Mesenchymal stem cell (in vitro differentiated cells and primary cell): ENCODE results near the gene PRKAA1.
"Not testable (repeated sequence)": the region's sequence is repeated elsewhere in the genome, so short reads cannot be mapped to it uniquely, and the experiment has no call there.

Experiments used
- DNase-seq: peaks from one replicate; pipeline ENCODE4 v3.0.0-alpha.2; 2013
- H2AFZ ChIP-seq: one replicate; pipeline ENCODE4 v1.6.1; 2013; ENCODE audit warnings: low read depth, mild to moderate bottlenecking, control low read depth, inconsistent platforms, low read length, moderate library complexity
- H2AK5ac ChIP-seq: 2 replicates; pipeline ENCODE4 v1.6.1; 2013; ENCODE audit warnings: low read length, moderate library complexity, mild to moderate bottlenecking, inconsistent platforms; ENCODE audit not compliant: severe bottlenecking
- H2BK120ac ChIP-seq: one replicate; pipeline ENCODE4 v1.6.1; 2013; ENCODE audit warnings: low read depth, mild to moderate bottlenecking, inconsistent platforms, low read length, moderate library complexity
- H2BK12ac ChIP-seq, 2 experiments: one replicate each; pipeline ENCODE4 v1.6.1; 2013; ENCODE audit warnings: inconsistent platforms in 2 of 2, low read length in 2 of 2, mild to moderate bottlenecking in 2 of 2, moderate library complexity in 2 of 2, control low read depth in 1 of 2
- H2BK15ac ChIP-seq: one replicate; pipeline ENCODE4 v1.6.1; 2013; ENCODE audit warnings: mild to moderate bottlenecking, low read depth, inconsistent platforms; ENCODE audit not compliant: poor library complexity, severe bottlenecking
- H2BK5ac ChIP-seq: 2 replicates; pipeline ENCODE4 v1.6.1; 2013; ENCODE audit warnings: low read depth, mild to moderate bottlenecking, low read length, control low read depth, inconsistent platforms; ENCODE audit not compliant: poor library complexity, severe bottlenecking
- H3K14ac ChIP-seq, 2 experiments: one replicate each; pipeline ENCODE4 v1.6.1; 2013; ENCODE audit warnings: inconsistent platforms in 2 of 2, low read length in 2 of 2, control low read depth in 1 of 2, mild to moderate bottlenecking in 1 of 2, moderate library complexity in 1 of 2
- H3K18ac ChIP-seq, 2 experiments: one replicate each; pipeline ENCODE4 v1.6.1; 2013; ENCODE audit warnings: inconsistent platforms in 2 of 2, low read length in 2 of 2, control low read depth in 1 of 2, low read depth in 1 of 2, mild to moderate bottlenecking in 1 of 2
- H3K23ac ChIP-seq, 2 experiments: one replicate each; pipeline ENCODE4 v1.6.1; 2013; ENCODE audit warnings: inconsistent platforms in 2 of 2, low read length in 2 of 2, mild to moderate bottlenecking in 2 of 2, moderate library complexity in 2 of 2, control low read depth in 1 of 2
- H3K27ac ChIP-seq: 2 replicates; pipeline ENCODE4 v1.5.1; 2013; ENCODE audit warnings: mild to moderate bottlenecking, moderate library complexity, low read length, control low read depth, inconsistent platforms; ENCODE audit not compliant: poor library complexity, severe bottlenecking
- H3K27me3 ChIP-seq, 2 experiments: 2 replicates each; pipeline versions ENCODE4 v1.6.1 to v1.7.0; 2013; ENCODE audit warnings: low read length in 2 of 2, mild to moderate bottlenecking in 2 of 2, moderate library complexity in 2 of 2, control low read depth in 1 of 2, inconsistent platforms in 1 of 2; ENCODE audit not compliant: control insufficient read depth in 1 of 2, insufficient read depth in 1 of 2
- H3K36me3 ChIP-seq, 2 experiments: 2 replicates each; pipeline versions ENCODE4 v1.6.1 to v1.7.0; 2013; ENCODE audit warnings: low read length in 2 of 2, control low read depth in 1 of 2, inconsistent platforms in 1 of 2, low read depth in 1 of 2, mild to moderate bottlenecking in 1 of 2; ENCODE audit not compliant: insufficient read depth in 2 of 2, control insufficient read depth in 1 of 2
- H3K4ac ChIP-seq, 2 experiments: one replicate each; pipeline ENCODE4 v1.6.1; 2013; ENCODE audit warnings: inconsistent platforms in 2 of 2, low read length in 2 of 2, mild to moderate bottlenecking in 2 of 2, moderate library complexity in 2 of 2, control low read depth in 1 of 2, low read depth in 1 of 2
- H3K4me1 ChIP-seq: 2 replicates; pipeline ENCODE4 v1.6.1; 2013; ENCODE audit warnings: low read depth, low read length, control low read depth; ENCODE audit not compliant: control insufficient read depth, insufficient read depth
- H3K4me2 ChIP-seq: 2 replicates; pipeline ENCODE4 v1.6.1; 2013; ENCODE audit warnings: low read length, mild to moderate bottlenecking, inconsistent platforms; ENCODE audit not compliant: poor library complexity, severe bottlenecking
- H3K4me3 ChIP-seq, 2 experiments: 2 replicates each; pipeline versions ENCODE4 v1.5.1 to v1.7.0; 2013; ENCODE audit warnings: low read length in 2 of 2, mild to moderate bottlenecking in 2 of 2, control low read depth in 1 of 2, low read depth in 1 of 2; ENCODE audit not compliant: insufficient read depth in 1 of 2
- H3K79me1 ChIP-seq: replicated peaks from 2 replicates; pipeline ENCODE4 v1.6.1; 2013; ENCODE audit warnings: mild to moderate bottlenecking, control low read depth, low read length, inconsistent platforms; ENCODE audit not compliant: poor library complexity, severe bottlenecking
- H3K9ac ChIP-seq: 2 replicates; pipeline ENCODE4 v1.7.0; 2013; ENCODE audit warnings: mild to moderate bottlenecking, low read length, moderate library complexity
- H3K9me3 ChIP-seq: 2 replicates; pipeline ENCODE4 v1.7.0; 2013; ENCODE audit warnings: mild to moderate bottlenecking, low read length; ENCODE audit not compliant: control insufficient read depth
- H4K8ac ChIP-seq: one replicate; pipeline ENCODE4 v1.6.1; 2013; ENCODE audit warnings: inconsistent platforms, mild to moderate bottlenecking, low read length, moderate library complexity
- H4K91ac ChIP-seq: one replicate; pipeline ENCODE4 v1.6.1; 2013; ENCODE audit warnings: mild to moderate bottlenecking, low read length, inconsistent platforms
- WGBS: methylation state at CpG from one replicate; pipeline ENCODE4 v1.1.7; 2013; ENCODE audit warnings: mixed read lengths; 5-methylcytosine and 5-hydroxymethylcytosine counted together

PRKAA1 gene

DNA sequence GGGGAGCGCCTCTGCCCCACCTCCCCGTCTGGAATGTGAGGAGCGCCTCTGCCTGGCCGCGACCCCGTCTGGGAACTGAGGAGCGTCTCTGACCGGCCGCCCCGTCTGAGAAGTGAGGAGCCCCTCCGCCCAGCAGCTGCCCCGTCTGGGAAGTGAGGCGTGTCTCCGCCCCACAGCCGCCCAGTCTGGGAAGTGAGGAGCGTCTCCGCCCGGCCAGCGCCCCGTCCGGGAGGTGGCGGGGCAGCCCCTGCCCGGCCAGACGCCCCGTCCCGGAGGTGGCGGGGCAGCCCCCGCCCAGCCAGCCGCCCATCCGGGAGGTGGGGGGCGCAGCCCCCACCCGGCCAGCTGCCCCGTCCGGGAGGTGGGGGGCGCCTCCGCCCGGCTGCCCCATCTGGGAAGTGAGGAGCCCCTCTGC, 75.7 kb downstream of the PRKAA1 start:
- not testable (repeated sequence) for H2AFZ ChIP-seq, H2AK5ac ChIP-seq, H2BK15ac ChIP-seq, DNase-seq, H3K79me1 ChIP-seq, H4K91ac ChIP-seq, H3K27ac ChIP-seq, H3K9me3 ChIP-seq, H3K9ac ChIP-seq, H3K4me2 ChIP-seq, H3K27me3 ChIP-seq, H3K23ac ChIP-seq, H2BK5ac ChIP-seq, H4K8ac ChIP-seq, H2BK120ac ChIP-seq, H2BK12ac ChIP-seq, H3K4ac ChIP-seq, H3K18ac ChIP-seq, H3K14ac ChIP-seq, H3K4me1 ChIP-seq, H3K4me3 ChIP-seq
- peaks cover 5 to 15% of the 10 kb centered on the region in 2 experiments for H3K36me3 ChIP-seq
- whole genome bisulfite sequencing, result 96% methylated on average over 37 of the region's 37 CpGs

DNA sequence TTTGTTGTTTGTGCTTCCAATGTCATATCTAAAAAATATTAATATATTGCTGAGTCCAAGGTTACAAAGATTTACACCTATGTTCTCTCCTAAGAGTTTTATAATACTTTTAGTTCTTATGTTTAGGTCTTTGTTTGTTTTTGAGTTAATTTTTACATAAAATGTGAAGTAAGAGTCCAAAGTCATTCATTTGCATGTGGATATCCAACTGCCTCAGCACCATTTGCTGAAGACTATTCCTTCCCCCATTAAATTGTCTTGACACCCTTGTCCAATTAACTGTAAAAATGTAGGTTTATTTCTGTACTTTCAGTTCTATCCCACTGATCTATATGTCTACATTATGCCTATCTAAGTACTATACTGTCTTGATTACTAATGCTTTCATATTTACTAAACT, 78.1 kb downstream of the PRKAA1 start:
- no peak overlapping the region for H4K91ac ChIP-seq
- no peak overlapping the region for H2BK5ac ChIP-seq
- H2BK120ac ChIP-seq, result no peak overlapping the region
- no peaks in the 10 kb centered on the region for H3K9me3 ChIP-seq
- H3K4me1 ChIP-seq, result no peaks in the 10 kb centered on the region
- no peak overlapping the region for H3K27ac ChIP-seq
- no peak overlapping the region for H3K4me3 ChIP-seq
- H2AFZ ChIP-seq, result no peak overlapping the region
- no peak for DNase-seq
- H2AK5ac ChIP-seq, result no peak overlapping the region
- H3K79me1 ChIP-seq, result peaks cover 7% of the 10 kb centered on the region
- H3K23ac ChIP-seq, result no peak overlapping the region
- H3K4ac ChIP-seq, result no peak overlapping the region
- no peak overlapping the region for H3K14ac ChIP-seq
- no peak overlapping the region for H4K8ac ChIP-seq
- no peak overlapping the region for H2BK12ac ChIP-seq
- H2BK15ac ChIP-seq, result no peak overlapping the region
- H3K4me2 ChIP-seq, result no peak overlapping the region
- H3K36me3 ChIP-seq, result peaks cover 0 to 15% of the 10 kb centered on the region in 2 experiments
- no peak overlapping the region for H3K9ac ChIP-seq
- no peaks in the 10 kb centered on the region for H3K27me3 ChIP-seq
- H3K18ac ChIP-seq, result no peak overlapping the region

DNA sequence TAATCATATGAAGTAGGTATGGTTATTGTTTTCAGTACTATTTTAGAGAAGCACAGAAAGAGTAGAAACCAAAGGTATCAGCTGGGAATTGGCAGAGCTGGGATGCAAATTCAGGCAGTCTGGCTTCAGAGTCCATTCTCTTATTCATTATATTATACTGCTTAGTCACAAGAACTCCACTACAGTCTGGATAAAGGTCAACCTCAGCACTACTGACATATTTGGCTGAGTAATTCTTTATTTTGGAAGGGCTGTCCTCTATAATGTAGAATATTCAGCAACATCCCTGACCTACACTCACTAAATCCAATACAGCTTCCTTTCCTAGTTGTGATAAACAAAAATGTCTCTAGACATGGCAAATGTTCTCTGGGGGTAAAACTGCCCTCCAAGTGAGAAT, 80.9 kb downstream of the PRKAA1 start:
- Histone ChIP-seq H2AFZ (no peak overlapping the region), H3K4ac (no peak overlapping the region), H2BK15ac (no peak overlapping the region), H3K4me1 (no peaks in the 10 kb centered on the region), H2BK5ac (no peak overlapping the region), H2AK5ac (no peak overlapping the region), H3K9me3 (no peaks in the 10 kb centered on the region), H3K27me3 (no peaks in the 10 kb centered on the region), H3K36me3 (peaks cover 0 to 7% of the 10 kb centered on the region in 2 experiments), H2BK12ac (no peak overlapping the region), H3K4me2 (no peak overlapping the region), H4K91ac (no peak overlapping the region), H3K18ac (no peak overlapping the region), H3K23ac (no peak overlapping the region), H4K8ac (no peak overlapping the region), H3K9ac (peak overlapping the region; percentile 30), H3K79me1 (peaks cover 11% of the 10 kb centered on the region), H3K4me3 (no peak overlapping the region), H3K14ac (no peak overlapping the region), H2BK120ac (no peak overlapping the region), H3K27ac (no peak overlapping the region)
- peak; percentile 30 for DNase-seq

DNA sequence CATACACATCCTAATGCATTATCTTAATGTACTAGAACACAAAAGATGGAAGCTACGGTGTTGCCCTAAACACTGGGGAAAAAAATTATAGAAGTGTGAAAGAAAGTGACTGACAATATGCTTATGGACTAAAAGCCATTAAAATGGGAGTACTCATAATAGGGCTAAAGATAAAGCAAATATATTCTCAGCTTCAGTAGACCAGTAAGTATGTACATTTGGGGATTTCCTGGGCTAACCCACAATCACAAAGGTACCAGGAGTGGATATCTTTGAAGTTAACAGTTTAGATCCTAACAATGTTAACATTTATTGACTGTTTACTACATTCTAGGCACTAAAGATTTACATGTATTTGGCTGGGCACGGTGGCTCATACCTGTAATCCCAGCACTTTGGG, 81.6 kb downstream of the PRKAA1 start:
- no peak overlapping the region for H3K23ac ChIP-seq
- no peak overlapping the region for H4K91ac ChIP-seq
- no peaks in the 10 kb centered on the region for H3K4me1 ChIP-seq
- no peak overlapping the region for H3K9ac ChIP-seq
- H2BK5ac ChIP-seq, result no peak overlapping the region
- no peak overlapping the region for H3K14ac ChIP-seq
- no peak for DNase-seq
- H2BK120ac ChIP-seq, result no peak overlapping the region
- no peak overlapping the region for H4K8ac ChIP-seq
- H3K36me3 ChIP-seq, result peaks cover 0 to 3% of the 10 kb centered on the region in 2 experiments
- no peak overlapping the region for H2AFZ ChIP-seq
- no peak overlapping the region for H3K4me3 ChIP-seq
- no peaks in the 10 kb centered on the region for H3K27me3 ChIP-seq
- no peak overlapping the region for H2AK5ac ChIP-seq
- no peak overlapping the region for H3K4me2 ChIP-seq
- no peaks in the 10 kb centered on the region for H3K9me3 ChIP-seq
- H2BK15ac ChIP-seq, result no peak overlapping the region
- H3K79me1 ChIP-seq, result peaks cover 13% of the 10 kb centered on the region
- no peak overlapping the region for H3K4ac ChIP-seq
- H3K27ac ChIP-seq, result no peak overlapping the region
- WGBS, result 82% methylated on average over 2 of the region's 2 CpGs
- no peak overlapping the region for H3K18ac ChIP-seq
- no peak overlapping the region for H2BK12ac ChIP-seq
